ENCODE data around the gene CDC14A.

- TF ChIP-seq POLR2A (IDR thresholded peaks at IDR 0.05; ENCODE audit: low read depth, low read length) (no peak), TAF1 (IDR thresholded peaks at IDR 0.05; ENCODE audit: low read depth, low read length) (no peak), POLR2AphosphoS5 (IDR thresholded peaks at IDR 0.05; ENCODE audit: low read depth, low read length) (no peak), POU2F2 (IDR thresholded peaks at IDR 0.05; ENCODE audit: low read depth, low read length) (no peak), SPI1 (IDR thresholded peaks at IDR 0.05; ENCODE audit: low read depth, low read length) (no peak), PAX5 (IDR thresholded peaks at IDR 0.05; ENCODE audit: insufficient read depth, low read length, severe bottlenecking) (no peak)
Measured at GRCh38 chr1:100476735-100477290, 124.5 kb downstream of the CDC14A start.

Data from GM12891 (cell line).